HCT116 (cell line): ENCODE results near the gene ACSBG1. TPM values are rescaled to one million over a fixed set of nuclear protein-coding genes. Genes with fewer than 3 reads are reported as not detected.

ENCODE experiments used
- ATAC-seq: fragments of 200-7000 bp; cut with Tn5 transposase; 2 replicates; pipeline ENCODE4 v1.9.1; 2020; ENCODE audit warnings: mild to moderate bottlenecking, moderate library complexity
- BruUV-seq: library from RNA; stranded (reverse); fragments of 400-500 nt; replicated peaks from 2 replicates; lab custom pipeline; 2021; lab: Mats Ljungman, UMichigan
- CTCF ChIA-PET: fragments of 300-600 bp; sonication (Branson Sonifier 250); formaldehyde crosslinking; loops from one replicate; lab custom pipeline; 2021; ENCODE audit warnings: antibody characterized with exemption; lab: Charles Lee
- POLR2A ChIA-PET: fragments of 300-600, 350-600 bp; sonication (Branson Sonifier 250); formaldehyde crosslinking; loops from one replicate; lab custom pipeline; 2021; ENCODE audit warnings: antibody characterized with exemption; lab: Charles Lee
- RAD21 ChIA-PET, 2 experiments: fragments of 300-600 bp; sonication (Branson Sonifier 250); formaldehyde crosslinking; loops; one replicate each; lab custom pipeline; 2023; ENCODE audit warnings: low total read pairs in 2 of 2; ENCODE audit not compliant: uncharacterized antibody in 2 of 2, unreplicated experiment in 2 of 2, low non-redundant PET in 1 of 2; lab: Charles Lee
- DNase-seq: peaks from one replicate; pipeline ENCODE4 v3.0.0-alpha.2; 2010; ENCODE audit warnings: low read depth, low spot score
- H2AFZ ChIP-seq: fragments of 200-600 bp; shearing (Covaris generic), sonication (generic); 2 replicates; pipeline ENCODE4 v1.6.1; 2017; ENCODE audit warnings: low read depth, mixed run types, mixed read lengths, antibody characterized with exemption, low read length; ENCODE audit not compliant: poor library complexity, severe bottlenecking
- H3K27ac ChIP-seq: 2 replicates; pipeline ENCODE4 v1.5.1; 2012; ENCODE audit warnings: low read depth, low read length
- H3K27me3 ChIP-seq: fragments of 200-600 bp; sonication (generic); 2 replicates; pipeline ENCODE4 v1.6.1; 2016; ENCODE audit warnings: mixed run types, low read length, mixed read lengths; ENCODE audit not compliant: insufficient read depth
- H3K36me3 ChIP-seq, 2 experiments: fragments of 200-500 bp in 1 of 2; fragments of 200-600 bp in 1 of 2; sonication (Bioruptor generic) in 1 of 2; sonication (generic) in 1 of 2; 2 replicates each; pipeline versions ENCODE4 v1.5.1 to v1.6.1; 2014 to 2016; ENCODE audit warnings: low read length in 2 of 2, inconsistent platforms in 1 of 2, mixed read lengths in 1 of 2, mixed run types in 1 of 2; ENCODE audit not compliant: insufficient read depth in 2 of 2, control insufficient read depth in 1 of 2
- H3K4me1 ChIP-seq, 2 experiments: fragments of 200-600 bp in 1 of 2; sonication (generic) in 1 of 2; 2 replicates each; pipeline versions ENCODE4 v1.5.1 to v1.6.1; 2012 to 2017; ENCODE audit warnings: low read length in 2 of 2, inconsistent platforms in 1 of 2, mild to moderate bottlenecking in 1 of 2, mixed read lengths in 1 of 2, mixed run types in 1 of 2, moderate library complexity in 1 of 2; ENCODE audit not compliant: insufficient read depth in 2 of 2, control insufficient read depth in 1 of 2
- H3K4me2 ChIP-seq: fragments of 200-600 bp; sonication (generic); 2 replicates; pipeline ENCODE4 v1.6.1; 2017; ENCODE audit warnings: mixed run types, low read length, mixed read lengths
- H3K4me3 ChIP-seq, 2 experiments: fragments of 200-600 bp in 1 of 2; sonication (generic) in 1 of 2; replicated peaks in 1 of 2; 2 replicates each; pipeline ENCODE4 v1.5.1; 2011 to 2016; ENCODE audit warnings: low read length in 2 of 2, control low read depth in 1 of 2, low read depth in 1 of 2, mild to moderate bottlenecking in 1 of 2, mixed read lengths in 1 of 2, mixed run types in 1 of 2
- H3K79me2 ChIP-seq: fragments of 200-600 bp; sonication (generic); 2 replicates; pipeline ENCODE4 v1.6.1; 2017; ENCODE audit warnings: mild to moderate bottlenecking, mixed run types, low read length, moderate library complexity, mixed read lengths; ENCODE audit not compliant: insufficient read depth
- H3K9ac ChIP-seq: fragments of 200-600 bp; sonication (generic); 2 replicates; pipeline ENCODE4 v1.6.1; 2016; ENCODE audit warnings: low read length, mixed read lengths
- H3K9me2 ChIP-seq: fragments of 200-600 bp; sonication (generic), shearing (Covaris generic); 2 replicates; pipeline ENCODE4 v1.6.1; 2017; ENCODE audit warnings: mixed run types, mild to moderate bottlenecking, moderate library complexity; ENCODE audit not compliant: insufficient read depth
- H3K9me3 ChIP-seq, 2 experiments: fragments of 200-500 bp in 1 of 2; fragments of 200-600 bp in 1 of 2; sonication (Bioruptor generic) in 1 of 2; sonication (generic) in 1 of 2; 2 replicates each; pipeline ENCODE4 v1.6.1; 2014 to 2017; ENCODE audit warnings: low read length in 2 of 2, mixed read lengths in 2 of 2, inconsistent platforms in 1 of 2, low read depth in 1 of 2, mild to moderate bottlenecking in 1 of 2, mixed run types in 1 of 2, moderate library complexity in 1 of 2; ENCODE audit not compliant: control insufficient read depth in 1 of 2, insufficient read depth in 1 of 2
- H4K20me1 ChIP-seq: fragments of 200-600 bp; sonication (generic), shearing (Covaris generic); 2 replicates; pipeline ENCODE4 v1.6.1; 2017; ENCODE audit warnings: mixed run types, mild to moderate bottlenecking, moderate library complexity; ENCODE audit not compliant: insufficient read depth
- CBX3 ChIP-seq: IDR thresholded peaks from 2 replicates; pipeline ENCODE4 v1.6.1; 2012; ENCODE audit warnings: low read depth
- CEBPB ChIP-seq: IDR thresholded peaks from 2 replicates; pipeline ENCODE4 v1.6.1; 2012; ENCODE audit warnings: low read depth
- EGR1 ChIP-seq: IDR thresholded peaks from 2 replicates; pipeline ENCODE4 v1.6.1; 2012; ENCODE audit warnings: low read depth
- ELF1 ChIP-seq: IDR thresholded peaks from 2 replicates; pipeline ENCODE4 v1.6.1; 2012; ENCODE audit warnings: low read depth, borderline replicate concordance
- EZH2 ChIP-seq: fragments of 200-600 bp; sonication (generic); IDR thresholded peaks from 2 replicates; pipeline ENCODE4 v1.6.1; 2017; ENCODE audit warnings: antibody characterized with exemption, mixed run types
- EZH2phosphoT487 ChIP-seq: fragments of 200-600 bp; IDR thresholded peaks from 2 replicates; pipeline ENCODE4 v1.6.1; 2018; ENCODE audit warnings: antibody characterized with exemption, borderline replicate concordance
- FOSL1 ChIP-seq: IDR thresholded peaks from 2 replicates; pipeline ENCODE4 v1.6.1; 2012; ENCODE audit warnings: low read depth
- POLR2A ChIP-seq: IDR thresholded peaks from 2 replicates; pipeline ENCODE4 v1.7.0; 2011; ENCODE audit warnings: borderline replicate concordance; ENCODE audit not compliant: insufficient read depth, insufficient read length; ENCODE audit errors: extremely low read depth
- POLR2AphosphoS5 ChIP-seq: IDR thresholded peaks from 2 replicates; pipeline ENCODE4 v1.6.1; 2011; ENCODE audit warnings: mild to moderate bottlenecking, low read depth, low read length, moderate library complexity
- RAD21 ChIP-seq: IDR thresholded peaks from 2 replicates; pipeline ENCODE4 v1.6.1; 2012; ENCODE audit warnings: low read depth, mild to moderate bottlenecking
- SIN3A ChIP-seq: IDR thresholded peaks from 2 replicates; pipeline ENCODE4 v1.6.1; 2012; ENCODE audit warnings: low read depth
- SRF ChIP-seq: IDR thresholded peaks from 2 replicates; pipeline ENCODE4 v1.6.1; 2012; ENCODE audit warnings: low read depth
- TCF7L2 ChIP-seq: IDR thresholded peaks from 2 replicates; pipeline ENCODE4 v1.7.0; 2011; ENCODE audit warnings: borderline replicate concordance, inconsistent platforms; ENCODE audit not compliant: insufficient read depth, insufficient read length; ENCODE audit errors: extremely low read depth
- ZFX ChIP-seq: fragments of 450-650 bp; IDR thresholded peaks from 2 replicates; pipeline ENCODE4 v1.6.1; 2017
- ZNF274 ChIP-seq: fragments of 200-500 bp; sonication (Bioruptor generic); IDR thresholded peaks from 2 replicates; pipeline ENCODE4 v1.6.1; 2014; ENCODE audit warnings: mild to moderate bottlenecking, low read depth, low read length, inconsistent platforms
- intact Hi-C: fragments of 100-400 bp; cut with micrococcal nuclease; formaldehyde crosslinking; loops from 2 replicates; pipeline ENCODE4 v1.10.0; 2022
- total RNA-seq: library from RNA; stranded (reverse); gene quantifications from one replicate; pipeline ENCODE4 v1.2.1, GENCODE V29; 2021; ENCODE audit not compliant: unreplicated experiment
- TF ChIP-seq, protein P1 (sequence below): IDR thresholded peaks from 2 replicates; pipeline ENCODE4 v1.6.1; 2012
- TF ChIP-seq, protein P2 (sequence below): IDR thresholded peaks from 2 replicates; pipeline ENCODE4 v1.6.1; 2012
- TF ChIP-seq, protein P3 (sequence below): IDR thresholded peaks from 2 replicates; pipeline ENCODE4 v1.6.1; 2011; ENCODE audit warnings: mild to moderate bottlenecking, low read length, moderate library complexity; ENCODE audit not compliant: insufficient replicate concordance; ENCODE audit errors: extremely low read depth
- TF ChIP-seq, protein P4 (sequence below): IDR thresholded peaks from 2 replicates; pipeline ENCODE4 v1.6.1; 2012; ENCODE audit warnings: low read depth
- TF ChIP-seq, protein P5 (sequence below), 3 experiments: fragments of 200-600 bp in 1 of 3; sonication (generic) in 1 of 3; IDR thresholded peaks in 2 of 3; conservative IDR thresholded peaks in 1 of 3; 2 replicates each; pipeline ENCODE4 v1.5.1; 2012 to 2017; ENCODE audit warnings: low read depth in 2 of 3, low read length in 2 of 3, antibody characterized with exemption in 1 of 3, borderline replicate concordance in 1 of 3, control low read depth in 1 of 3, mild to moderate bottlenecking in 1 of 3, mixed read lengths in 1 of 3, mixed run types in 1 of 3, moderate library complexity in 1 of 3; ENCODE audit not compliant: insufficient read depth in 1 of 3

Gene ACSBG1
- total RNA-seq, 1 experiment from 2014 or later: 0.71 TPM

DNA sequence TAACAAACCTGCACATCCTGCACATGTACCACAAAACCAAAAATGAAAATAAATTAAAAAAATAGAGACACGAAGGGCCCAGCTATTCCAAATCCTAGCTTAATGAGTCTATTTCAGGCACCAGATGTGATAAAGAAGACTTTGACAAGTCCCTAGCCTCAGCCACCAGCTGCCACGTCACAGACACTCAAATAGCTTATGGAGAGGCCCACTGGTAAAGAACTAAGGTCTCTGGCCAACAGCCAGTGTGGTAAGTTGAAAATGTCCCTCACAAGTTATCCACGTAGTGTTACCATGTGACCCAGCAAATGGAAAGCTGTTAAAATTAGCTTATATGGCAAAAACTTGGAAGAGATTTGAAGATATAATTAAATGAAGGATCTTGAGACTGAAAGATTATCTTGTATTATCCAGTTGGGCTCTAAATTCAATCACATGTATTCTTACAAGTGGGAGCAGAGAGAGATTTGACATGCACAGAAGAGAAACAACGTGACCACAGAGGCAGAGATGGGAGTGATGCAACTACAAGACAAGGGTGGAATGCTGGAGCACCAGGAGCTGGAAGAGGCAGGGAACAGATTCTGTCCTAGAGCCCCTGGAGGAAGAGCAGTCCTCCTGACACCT is 10.9 kb downstream of the ACSBG1 start:
- POLR2A ChIA-PET: interaction anchor here (1.2 kb wide), 1 partner anchor 28 kb away, joined by 3 read pairs; no protein-coding TSS in a partner anchor
- H3K27me3 ChIP-seq: no peaks in the 10 kb centered on the region
- H3K79me2 ChIP-seq: no peaks in the 10 kb centered on the region
- no peaks in the 10 kb centered on the region for H3K9me3 ChIP-seq
- no TSS peak for BruUV-seq
- DNase-seq (no peak), ATAC-seq (no peak)
- H2AFZ ChIP-seq: no peak overlapping the region
- TF ChIP-seq EGR1 (no peak), RAD21 (no peak), POLR2A (no peak), SIN3A (no peak), ELF1 (no peak), CEBPB (no peak), SRF (no peak), EZH2 (no peak), FOSL1 (no peak), ZNF274 (no peak), TCF7L2 (no peak), ZFX (no peak), POLR2AphosphoS5 (no peak), CBX3 (no peak), EZH2phosphoT487 (no peak)
- TF ChIP-seq, protein P1, sequence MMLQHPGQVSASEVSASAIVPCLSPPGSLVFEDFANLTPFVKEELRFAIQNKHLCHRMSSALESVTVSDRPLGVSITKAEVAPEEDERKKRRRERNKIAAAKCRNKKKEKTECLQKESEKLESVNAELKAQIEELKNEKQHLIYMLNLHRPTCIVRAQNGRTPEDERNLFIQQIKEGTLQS: no peak
- TF ChIP-seq, protein P2, sequence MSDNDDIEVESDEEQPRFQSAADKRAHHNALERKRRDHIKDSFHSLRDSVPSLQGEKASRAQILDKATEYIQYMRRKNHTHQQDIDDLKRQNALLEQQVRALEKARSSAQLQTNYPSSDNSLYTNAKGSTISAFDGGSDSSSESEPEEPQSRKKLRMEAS: no peak
- TF ChIP-seq, protein P3, sequence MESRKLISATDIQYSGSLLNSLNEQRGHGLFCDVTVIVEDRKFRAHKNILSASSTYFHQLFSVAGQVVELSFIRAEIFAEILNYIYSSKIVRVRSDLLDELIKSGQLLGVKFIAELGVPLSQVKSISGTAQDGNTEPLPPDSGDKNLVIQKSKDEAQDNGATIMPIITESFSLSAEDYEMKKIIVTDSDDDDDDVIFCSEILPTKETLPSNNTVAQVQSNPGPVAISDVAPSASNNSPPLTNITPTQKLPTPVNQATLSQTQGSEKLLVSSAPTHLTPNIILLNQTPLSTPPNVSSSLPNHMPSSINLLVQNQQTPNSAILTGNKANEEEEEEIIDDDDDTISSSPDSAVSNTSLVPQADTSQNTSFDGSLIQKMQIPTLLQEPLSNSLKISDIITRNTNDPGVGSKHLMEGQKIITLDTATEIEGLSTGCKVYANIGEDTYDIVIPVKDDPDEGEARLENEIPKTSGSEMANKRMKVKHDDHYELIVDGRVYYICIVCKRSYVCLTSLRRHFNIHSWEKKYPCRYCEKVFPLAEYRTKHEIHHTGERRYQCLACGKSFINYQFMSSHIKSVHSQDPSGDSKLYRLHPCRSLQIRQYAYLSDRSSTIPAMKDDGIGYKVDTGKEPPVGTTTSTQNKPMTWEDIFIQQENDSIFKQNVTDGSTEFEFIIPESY: no peak
- TF ChIP-seq, protein P4, sequence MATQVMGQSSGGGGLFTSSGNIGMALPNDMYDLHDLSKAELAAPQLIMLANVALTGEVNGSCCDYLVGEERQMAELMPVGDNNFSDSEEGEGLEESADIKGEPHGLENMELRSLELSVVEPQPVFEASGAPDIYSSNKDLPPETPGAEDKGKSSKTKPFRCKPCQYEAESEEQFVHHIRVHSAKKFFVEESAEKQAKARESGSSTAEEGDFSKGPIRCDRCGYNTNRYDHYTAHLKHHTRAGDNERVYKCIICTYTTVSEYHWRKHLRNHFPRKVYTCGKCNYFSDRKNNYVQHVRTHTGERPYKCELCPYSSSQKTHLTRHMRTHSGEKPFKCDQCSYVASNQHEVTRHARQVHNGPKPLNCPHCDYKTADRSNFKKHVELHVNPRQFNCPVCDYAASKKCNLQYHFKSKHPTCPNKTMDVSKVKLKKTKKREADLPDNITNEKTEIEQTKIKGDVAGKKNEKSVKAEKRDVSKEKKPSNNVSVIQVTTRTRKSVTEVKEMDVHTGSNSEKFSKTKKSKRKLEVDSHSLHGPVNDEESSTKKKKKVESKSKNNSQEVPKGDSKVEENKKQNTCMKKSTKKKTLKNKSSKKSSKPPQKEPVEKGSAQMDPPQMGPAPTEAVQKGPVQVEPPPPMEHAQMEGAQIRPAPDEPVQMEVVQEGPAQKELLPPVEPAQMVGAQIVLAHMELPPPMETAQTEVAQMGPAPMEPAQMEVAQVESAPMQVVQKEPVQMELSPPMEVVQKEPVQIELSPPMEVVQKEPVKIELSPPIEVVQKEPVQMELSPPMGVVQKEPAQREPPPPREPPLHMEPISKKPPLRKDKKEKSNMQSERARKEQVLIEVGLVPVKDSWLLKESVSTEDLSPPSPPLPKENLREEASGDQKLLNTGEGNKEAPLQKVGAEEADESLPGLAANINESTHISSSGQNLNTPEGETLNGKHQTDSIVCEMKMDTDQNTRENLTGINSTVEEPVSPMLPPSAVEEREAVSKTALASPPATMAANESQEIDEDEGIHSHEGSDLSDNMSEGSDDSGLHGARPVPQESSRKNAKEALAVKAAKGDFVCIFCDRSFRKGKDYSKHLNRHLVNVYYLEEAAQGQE: no peak
- TF ChIP-seq, protein P5, sequence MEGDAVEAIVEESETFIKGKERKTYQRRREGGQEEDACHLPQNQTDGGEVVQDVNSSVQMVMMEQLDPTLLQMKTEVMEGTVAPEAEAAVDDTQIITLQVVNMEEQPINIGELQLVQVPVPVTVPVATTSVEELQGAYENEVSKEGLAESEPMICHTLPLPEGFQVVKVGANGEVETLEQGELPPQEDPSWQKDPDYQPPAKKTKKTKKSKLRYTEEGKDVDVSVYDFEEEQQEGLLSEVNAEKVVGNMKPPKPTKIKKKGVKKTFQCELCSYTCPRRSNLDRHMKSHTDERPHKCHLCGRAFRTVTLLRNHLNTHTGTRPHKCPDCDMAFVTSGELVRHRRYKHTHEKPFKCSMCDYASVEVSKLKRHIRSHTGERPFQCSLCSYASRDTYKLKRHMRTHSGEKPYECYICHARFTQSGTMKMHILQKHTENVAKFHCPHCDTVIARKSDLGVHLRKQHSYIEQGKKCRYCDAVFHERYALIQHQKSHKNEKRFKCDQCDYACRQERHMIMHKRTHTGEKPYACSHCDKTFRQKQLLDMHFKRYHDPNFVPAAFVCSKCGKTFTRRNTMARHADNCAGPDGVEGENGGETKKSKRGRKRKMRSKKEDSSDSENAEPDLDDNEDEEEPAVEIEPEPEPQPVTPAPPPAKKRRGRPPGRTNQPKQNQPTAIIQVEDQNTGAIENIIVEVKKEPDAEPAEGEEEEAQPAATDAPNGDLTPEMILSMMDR (IDR thresholded peaks at IDR 0.05 in 2 of 3, conservative IDR thresholded peaks at IDR 0.05 in 1 of 3; ENCODE audit: borderline replicate concordance in 1 of 3, insufficient read depth in 1 of 3, low read depth in 2 of 3, low read length in 2 of 3): no peak
- H3K9me2 ChIP-seq: no peaks in the 10 kb centered on the region
- intact Hi-C loops: no loop called here
- no peaks in the 10 kb centered on the region for H3K36me3 ChIP-seq
- no peak overlapping the region for H3K9ac ChIP-seq
- H3K4me3 ChIP-seq: no peak overlapping the region
- peaks cover 0 to 9% of the 10 kb centered on the region in 2 experiments; a peak in 3 of 4 replicates for H3K4me1 ChIP-seq
- no peak overlapping the region for H3K4me2 ChIP-seq
- H4K20me1 ChIP-seq: no peaks in the 10 kb centered on the region
- RAD21 ChIA-PET: no interaction called here
- no peak overlapping the region for H3K27ac ChIP-seq
- CTCF ChIA-PET: no interaction called here
